Activated naive CD4-positive, alpha-beta T cell treated with anti-CD3 and anti-CD28 coated beads for 36 hours (primary cell): ENCODE results near the gene GHRHR. TPM values are rescaled to one million over a fixed set of nuclear protein-coding genes. Genes with fewer than 3 reads are reported as not detected.

ENCODE experiments used
- CTCF ChIA-PET: fragments of 350-600 bp; sonication (Branson Sonifier 250); formaldehyde crosslinking; loops from one replicate; lab custom pipeline; 2021; ENCODE audit warnings: antibody characterized with exemption; lab: Charles Lee
- DNase-seq: peaks from one replicate; pipeline ENCODE4 v3.0.0-alpha.2; 2020
- H3K27ac Mint-ChIP-seq: one replicate; pipeline ENCODE4 v1.8.0; 2021; ENCODE audit warnings: mild to moderate bottlenecking, mixed read lengths
- H3K27me3 Mint-ChIP-seq: one replicate; pipeline ENCODE4 v1.8.0; 2021; ENCODE audit warnings: low read depth, mixed read lengths
- H3K36me3 Mint-ChIP-seq: one replicate; pipeline ENCODE4 v1.8.0; 2021; ENCODE audit warnings: low read depth, mixed read lengths
- H3K4me1 Mint-ChIP-seq: one replicate; pipeline ENCODE4 v1.8.0; 2021; ENCODE audit warnings: low read depth, mixed read lengths
- H3K4me3 Mint-ChIP-seq: one replicate; pipeline ENCODE4 v1.8.0; 2021; ENCODE audit warnings: mild to moderate bottlenecking, moderate library complexity, mixed read lengths
- H3K9me3 Mint-ChIP-seq: one replicate; pipeline ENCODE4 v1.8.0; 2021; ENCODE audit warnings: mixed read lengths
- intact Hi-C: fragments of 100-400 bp; cut with micrococcal nuclease; formaldehyde crosslinking; loops from one replicate; pipeline ENCODE4 v1.15.1; 2023
- total RNA-seq, 2 experiments: library from RNA; stranded (reverse); gene quantifications; one replicate each; pipeline ENCODE4 v1.2.3, GENCODE V29; 2021

The GHRHR gene
- total RNA-seq, 2 experiments from 2014 or later, result not detected

DNA sequence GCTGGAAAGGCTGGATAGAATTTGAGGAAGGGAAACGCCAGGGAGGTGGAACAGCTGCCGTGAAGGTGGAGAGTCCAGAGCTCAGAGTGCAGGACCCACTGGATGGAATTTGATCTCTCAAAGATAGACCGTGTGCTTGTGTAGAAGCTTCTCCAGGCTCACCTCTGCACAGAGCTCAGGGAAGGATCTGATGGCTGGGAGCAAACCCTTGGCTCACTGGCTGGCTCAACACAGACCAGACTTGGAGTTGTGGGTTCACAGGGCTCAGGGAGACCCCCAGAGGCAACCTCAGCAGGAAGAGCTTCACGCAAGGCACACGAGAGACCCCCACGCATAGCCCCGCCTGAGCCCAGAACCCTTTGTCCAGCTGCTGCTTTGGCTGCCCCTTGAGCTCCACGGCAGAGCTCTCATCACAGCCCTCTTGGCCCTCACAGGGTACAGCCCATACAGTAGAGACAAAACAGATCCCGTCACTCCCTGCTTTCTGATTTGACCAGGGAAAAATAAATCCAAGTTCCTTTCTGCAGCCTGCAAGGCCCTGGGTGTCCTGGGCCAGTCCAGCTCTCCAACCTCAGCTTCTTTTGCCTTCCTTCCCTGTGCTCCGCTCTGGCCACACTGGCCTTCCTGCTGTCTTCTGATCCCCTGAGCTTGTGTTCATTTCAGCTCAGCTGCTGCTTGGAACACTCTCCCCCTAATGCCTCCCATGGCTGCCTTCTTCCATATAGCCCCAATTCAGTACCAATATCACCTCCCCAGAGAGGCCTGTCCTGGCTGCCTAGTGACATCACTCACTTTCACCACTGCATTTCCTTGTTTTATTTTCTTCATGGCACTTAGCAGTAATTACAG, 26.3 kb downstream of the GHRHR start:
- no peak for DNase-seq
- no peaks in the 10 kb centered on the region for H3K36me3 Mint-ChIP-seq
- peaks cover 16% of the 10 kb centered on the region for H3K27me3 Mint-ChIP-seq
- H3K27ac Mint-ChIP-seq, result no peak overlapping the region
- intact Hi-C loops, result no loop called here
- H3K4me3 Mint-ChIP-seq, result no peak overlapping the region
- CTCF ChIA-PET, result interaction anchor here (0.8 to 2.2 kb wide), 3 partner anchors 30 to 133 kb away, joined by 3 to 7 read pairs (median 3); no protein-coding TSS in a partner anchor
- no peaks in the 10 kb centered on the region for H3K9me3 Mint-ChIP-seq
- no peaks in the 10 kb centered on the region for H3K4me1 Mint-ChIP-seq

DNA sequence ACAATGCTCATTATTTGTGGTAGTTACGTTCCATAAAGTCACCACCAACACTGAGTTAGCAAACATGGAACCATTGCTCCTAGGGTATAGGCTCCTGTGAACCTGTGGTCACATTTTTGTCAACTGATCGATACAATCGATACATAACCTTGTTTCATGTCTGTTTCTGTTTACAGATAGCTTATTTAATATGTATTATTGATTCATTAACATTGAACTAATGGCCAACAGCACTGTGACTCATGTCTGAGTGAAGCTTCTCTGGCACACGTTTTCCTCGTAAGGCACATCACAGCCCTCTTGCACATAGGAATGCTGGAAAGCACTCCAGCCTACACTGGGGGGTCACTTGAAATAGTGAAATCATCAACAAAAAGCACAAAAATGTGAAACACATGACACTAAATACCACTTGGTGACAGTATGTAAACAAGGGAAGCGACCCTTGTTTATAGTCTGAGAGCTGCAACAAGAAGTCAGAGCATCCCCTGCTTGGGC, 27.0 kb downstream of the GHRHR start:
- Mint-ChIP-seq H3K9me3 (no peaks in the 10 kb centered on the region), H3K36me3 (no peaks in the 10 kb centered on the region), H3K4me1 (no peaks in the 10 kb centered on the region), H3K27me3 (peaks cover 12% of the 10 kb centered on the region), H3K4me3 (no peak overlapping the region), H3K27ac (no peak overlapping the region)
- no peak for DNase-seq
- CTCF ChIA-PET, result interaction anchor here (2.2 kb wide), 1 partner anchor 132 kb away, joined by 7 read pairs; no protein-coding TSS in a partner anchor
- intact Hi-C loops, result no loop called here

DNA sequence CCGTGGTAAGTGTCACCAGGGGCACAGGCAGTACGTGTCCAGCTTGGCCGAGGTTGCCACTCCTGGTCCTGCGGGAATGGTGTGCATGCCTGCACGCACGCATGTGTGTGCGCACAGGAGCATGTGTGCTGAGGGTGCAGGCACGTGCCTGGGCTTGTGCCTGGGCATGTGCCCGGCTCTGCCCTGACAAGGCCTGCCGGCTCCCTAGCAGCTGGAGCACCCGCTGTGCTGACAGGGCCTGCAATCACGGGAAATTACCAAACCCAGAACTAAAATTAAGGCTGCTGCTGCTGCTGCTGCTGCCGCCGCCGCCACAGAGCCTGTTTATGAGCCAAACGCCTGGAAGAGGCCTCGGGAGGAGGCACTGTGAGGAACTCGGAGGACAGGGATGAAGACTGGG, 28.7 kb downstream of the GHRHR start:
- DNase-seq, result no peak
- no peaks in the 10 kb centered on the region for H3K9me3 Mint-ChIP-seq
- H3K4me3 Mint-ChIP-seq, result no peak overlapping the region
- no peaks in the 10 kb centered on the region for H3K27me3 Mint-ChIP-seq
- intact Hi-C loops, result no loop called here
- no peak overlapping the region for H3K27ac Mint-ChIP-seq
- H3K36me3 Mint-ChIP-seq, result no peaks in the 10 kb centered on the region
- CTCF ChIA-PET, result no interaction called here
- no peaks in the 10 kb centered on the region for H3K4me1 Mint-ChIP-seq

DNA sequence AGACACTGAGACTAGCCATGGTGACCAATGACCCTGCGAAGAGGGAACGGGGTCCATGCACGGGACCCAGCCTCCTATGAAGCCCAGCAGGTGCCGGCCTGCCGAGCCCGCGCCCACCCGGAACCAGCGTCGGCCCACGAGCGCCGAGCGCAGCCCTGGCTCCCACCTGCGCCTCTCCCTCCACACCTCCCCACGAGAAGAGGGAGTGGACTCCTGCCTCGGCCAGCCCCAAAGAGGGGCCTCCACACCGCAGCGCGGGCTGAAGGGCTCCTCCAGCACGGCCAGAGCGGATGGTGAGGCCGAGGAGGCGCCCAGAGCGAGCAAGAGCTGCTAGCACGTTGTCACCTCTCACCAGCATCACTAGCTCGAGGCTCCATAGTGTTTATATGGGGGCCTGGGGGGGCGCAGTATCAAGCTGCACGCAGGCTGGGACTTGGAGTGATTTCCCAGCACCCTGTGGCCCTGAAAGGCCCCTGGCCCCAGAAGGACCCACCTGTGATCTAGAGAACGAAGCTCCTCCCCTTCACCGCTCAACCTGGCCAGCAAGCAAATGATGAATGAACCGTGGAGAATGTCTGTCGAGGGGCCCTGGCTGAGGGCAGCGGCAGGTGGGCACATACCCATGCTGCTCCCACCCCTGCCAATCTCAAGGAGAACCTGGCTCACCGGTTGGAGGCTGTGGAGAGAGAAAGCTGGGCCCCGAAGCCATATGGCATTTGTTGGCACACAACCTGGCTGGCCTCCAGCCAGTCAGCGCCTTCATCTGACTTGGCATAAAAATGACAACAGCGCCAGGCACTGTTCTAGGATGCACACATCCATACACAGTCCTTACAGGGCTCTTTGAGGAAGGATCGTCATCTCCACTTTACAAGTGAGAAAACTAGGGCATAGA, 30.7 kb downstream of the GHRHR start:
- no peaks in the 10 kb centered on the region for H3K4me1 Mint-ChIP-seq
- no peaks in the 10 kb centered on the region for H3K36me3 Mint-ChIP-seq
- CTCF ChIA-PET, result interaction anchor here (1.9 kb wide), 1 partner anchor 11 kb away, joined by 6 read pairs; no protein-coding TSS in a partner anchor
- no peak overlapping the region for H3K4me3 Mint-ChIP-seq
- no peak for DNase-seq
- no peaks in the 10 kb centered on the region for H3K27me3 Mint-ChIP-seq
- intact Hi-C loops, result no loop called here
- no peaks in the 10 kb centered on the region for H3K9me3 Mint-ChIP-seq
- H3K27ac Mint-ChIP-seq, result no peak overlapping the region

DNA sequence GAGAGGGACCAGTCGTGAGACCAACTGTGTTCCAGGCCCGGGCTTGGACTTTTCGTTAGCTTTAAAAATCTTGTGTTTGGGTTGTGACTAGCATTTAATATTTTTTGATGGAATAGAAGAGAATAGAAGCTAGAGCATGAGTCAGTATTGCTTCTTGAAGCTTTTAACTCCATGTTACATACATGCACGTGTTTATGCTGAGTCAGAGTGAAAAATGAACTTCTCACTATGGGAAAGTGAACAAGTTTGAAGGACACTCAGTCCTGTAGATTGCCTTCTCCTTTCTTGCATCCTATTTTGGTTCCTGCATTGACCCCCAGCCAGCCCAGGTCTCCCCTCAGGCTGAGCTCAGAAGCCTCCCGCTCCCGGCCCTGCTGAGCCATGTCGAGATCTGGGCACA, 31.8 kb downstream of the GHRHR start:
- DNase-seq, result no peak
- Mint-ChIP-seq H3K27ac (no peak overlapping the region), H3K9me3 (no peaks in the 10 kb centered on the region), H3K4me1 (no peaks in the 10 kb centered on the region), H3K4me3 (no peak overlapping the region), H3K36me3 (no peaks in the 10 kb centered on the region), H3K27me3 (no peaks in the 10 kb centered on the region)
- CTCF ChIA-PET, result no interaction called here
- intact Hi-C loops, result no loop called here

DNA sequence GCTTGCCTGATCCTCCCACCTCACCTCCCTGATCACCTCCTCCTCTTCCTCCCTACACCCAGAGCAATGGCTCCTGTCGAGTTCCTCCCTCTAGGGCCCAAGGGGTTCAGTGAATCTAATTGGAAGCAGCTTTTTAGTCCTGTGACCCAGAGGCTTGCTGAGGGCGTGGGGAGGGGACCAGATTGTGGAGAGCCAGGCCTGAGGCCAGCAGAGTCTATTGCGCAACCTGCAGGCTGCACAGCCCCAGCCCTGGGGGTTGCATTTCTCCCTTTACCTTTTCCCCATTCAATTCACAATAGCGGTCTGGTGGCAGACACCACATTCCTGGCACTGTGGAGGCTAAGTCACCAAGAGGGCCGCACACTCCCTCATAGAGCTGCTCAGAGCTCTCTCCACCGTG, 32.5 kb downstream of the GHRHR start:
- H3K4me1 Mint-ChIP-seq, result no peaks in the 10 kb centered on the region
- no peaks in the 10 kb centered on the region for H3K36me3 Mint-ChIP-seq
- no peak overlapping the region for H3K4me3 Mint-ChIP-seq
- CTCF ChIA-PET, result no interaction called here
- no peaks in the 10 kb centered on the region for H3K9me3 Mint-ChIP-seq
- intact Hi-C loops, result no loop called here
- DNase-seq, result no peak
- no peaks in the 10 kb centered on the region for H3K27me3 Mint-ChIP-seq
- no peak overlapping the region for H3K27ac Mint-ChIP-seq

DNA sequence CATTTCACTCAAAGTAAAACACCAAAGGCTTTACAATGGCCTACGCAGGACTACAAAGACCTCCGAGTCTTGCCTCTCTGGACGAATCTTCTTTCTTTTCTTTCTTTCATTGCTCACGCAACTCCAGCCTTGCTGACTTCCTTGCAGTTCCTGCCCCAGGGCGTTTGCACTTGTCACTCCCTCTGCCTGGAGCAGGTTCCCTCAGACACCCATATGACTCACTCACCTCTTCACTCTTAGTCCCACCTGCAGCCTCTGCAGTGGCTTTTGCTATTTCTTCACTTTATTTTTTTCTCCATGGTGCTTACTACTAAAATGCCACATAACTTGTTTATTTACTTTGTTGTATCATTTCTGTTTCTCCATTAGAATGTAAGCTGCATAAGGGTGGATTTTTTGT, 33.1 kb downstream of the GHRHR start:
- Mint-ChIP-seq H3K36me3 (no peaks in the 10 kb centered on the region), H3K27ac (no peak overlapping the region), H3K9me3 (no peaks in the 10 kb centered on the region), H3K4me3 (no peak overlapping the region), H3K4me1 (no peaks in the 10 kb centered on the region), H3K27me3 (no peaks in the 10 kb centered on the region)
- CTCF ChIA-PET, result interaction anchor here (0.6 to 1.2 kb wide), 3 partner anchors 58 to 194 kb away, joined by 3 to 5 read pairs (median 3); no protein-coding TSS in a partner anchor
- intact Hi-C loops, result no loop called here
- no peak for DNase-seq

DNA sequence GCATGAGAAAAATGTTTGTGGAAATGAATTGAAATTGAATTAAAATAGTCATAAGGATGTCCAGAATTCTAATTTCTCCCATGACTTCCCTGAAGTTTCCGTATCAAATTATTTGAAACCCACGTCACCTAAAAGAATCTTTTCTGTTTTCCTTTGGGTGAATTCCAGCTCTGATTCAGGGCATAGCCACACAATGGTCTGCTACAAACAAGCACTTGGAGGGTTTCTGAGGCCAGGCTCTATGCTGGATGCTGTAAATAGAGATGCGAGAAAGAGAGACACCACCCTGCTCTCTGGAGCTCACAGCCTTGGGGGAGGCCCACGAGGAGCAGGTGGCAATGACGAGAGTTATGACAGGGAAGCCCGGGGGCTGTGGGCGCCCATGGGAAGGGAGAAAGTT, 33.6 kb downstream of the GHRHR start:
- Mint-ChIP-seq H3K27me3 (no peaks in the 10 kb centered on the region), H3K27ac (no peak overlapping the region), H3K4me1 (no peaks in the 10 kb centered on the region), H3K9me3 (no peaks in the 10 kb centered on the region), H3K4me3 (no peak overlapping the region), H3K36me3 (no peaks in the 10 kb centered on the region)
- CTCF ChIA-PET, result interaction anchor here (0.6 to 1.2 kb wide), 3 partner anchors 59 to 194 kb away, joined by 3 to 5 read pairs (median 3); no protein-coding TSS in a partner anchor
- intact Hi-C loops, result no loop called here
- no peak for DNase-seq

DNA sequence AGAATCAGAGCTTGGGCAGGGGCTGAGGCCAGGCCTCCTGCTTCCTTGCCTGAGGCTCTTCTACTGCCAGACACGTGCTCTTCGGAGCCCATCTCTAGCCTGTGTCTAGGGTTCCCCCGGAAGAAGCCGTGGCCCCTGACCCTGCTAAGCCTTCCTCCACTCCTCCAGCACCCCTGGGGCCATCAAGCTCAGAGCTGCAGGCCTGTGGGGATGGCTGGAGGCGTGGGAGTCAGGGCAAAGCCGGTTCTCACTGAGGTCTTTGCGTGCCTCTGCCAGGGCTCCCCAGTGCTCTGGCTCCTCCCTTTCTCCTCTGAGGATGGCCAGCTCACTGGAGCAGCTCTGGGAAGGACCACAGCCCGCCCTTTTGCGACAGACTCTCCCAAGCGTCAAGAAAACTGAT, 34.4 kb downstream of the GHRHR start:
- CTCF ChIA-PET, result interaction anchor here (1.2 kb wide), 1 partner anchor 60 kb away, joined by 5 read pairs; no protein-coding TSS in a partner anchor
- Mint-ChIP-seq H3K36me3 (no peaks in the 10 kb centered on the region), H3K4me1 (no peaks in the 10 kb centered on the region), H3K27ac (no peak overlapping the region), H3K9me3 (no peaks in the 10 kb centered on the region), H3K4me3 (no peak overlapping the region), H3K27me3 (no peaks in the 10 kb centered on the region)
- DNase-seq, result no peak
- intact Hi-C loops, result no loop called here

DNA sequence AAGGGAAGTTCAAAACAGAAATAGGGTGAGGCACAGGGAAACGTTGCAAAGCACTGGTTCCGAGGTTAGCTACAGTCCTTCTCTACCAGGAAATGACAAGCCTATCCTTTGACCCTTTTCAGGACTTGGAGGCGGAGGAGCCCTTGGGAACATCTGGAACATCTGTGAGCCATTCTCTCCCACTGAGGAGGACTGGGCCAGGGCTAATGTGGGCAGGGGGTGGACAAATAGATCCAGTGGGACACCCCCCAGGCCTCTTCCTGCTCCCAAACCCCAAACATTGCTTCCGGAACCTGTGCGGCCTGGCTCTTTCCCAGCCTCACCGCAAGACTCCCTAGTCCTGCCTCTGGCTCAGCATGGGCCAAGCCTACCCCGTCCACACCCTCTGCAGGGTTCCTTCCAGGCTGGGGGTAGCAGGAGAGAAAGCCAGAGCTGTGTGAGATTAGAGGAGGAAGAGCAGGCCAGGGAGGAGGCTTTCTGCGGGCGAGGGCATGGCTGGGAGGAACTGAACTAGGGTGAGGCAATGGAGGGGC, 36.5 kb downstream of the GHRHR start:
- Mint-ChIP-seq H3K4me3 (no peak overlapping the region), H3K27me3 (no peaks in the 10 kb centered on the region), H3K27ac (no peak overlapping the region), H3K36me3 (no peaks in the 10 kb centered on the region), H3K4me1 (no peaks in the 10 kb centered on the region), H3K9me3 (no peaks in the 10 kb centered on the region)
- intact Hi-C loops, result no loop called here
- no peak for DNase-seq
- CTCF ChIA-PET, result no interaction called here

DNA sequence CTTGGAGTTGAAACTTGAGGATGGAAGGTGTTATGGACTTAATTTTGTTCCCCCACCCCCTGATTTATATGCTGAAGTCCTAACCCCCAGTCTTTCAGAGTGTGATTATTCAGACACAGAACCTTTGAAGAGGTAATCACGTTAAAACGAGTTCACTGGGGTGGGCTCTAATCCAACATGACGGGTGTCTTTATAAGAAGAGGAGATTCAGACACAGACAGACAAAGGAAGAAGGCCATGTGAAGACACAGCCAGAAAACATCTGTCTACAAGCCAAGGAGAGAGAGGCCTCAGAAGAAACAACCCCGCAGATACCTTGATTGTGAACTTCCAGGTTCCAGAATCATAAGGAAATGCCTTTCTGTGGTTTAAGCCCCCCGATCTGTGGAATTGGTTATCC, 37.0 kb downstream of the GHRHR start:
- no peaks in the 10 kb centered on the region for H3K9me3 Mint-ChIP-seq
- H3K27ac Mint-ChIP-seq, result no peak overlapping the region
- H3K4me1 Mint-ChIP-seq, result no peaks in the 10 kb centered on the region
- CTCF ChIA-PET, result no interaction called here
- DNase-seq, result no peak
- H3K27me3 Mint-ChIP-seq, result no peaks in the 10 kb centered on the region
- intact Hi-C loops, result no loop called here
- no peak overlapping the region for H3K4me3 Mint-ChIP-seq
- H3K36me3 Mint-ChIP-seq, result no peaks in the 10 kb centered on the region

DNA sequence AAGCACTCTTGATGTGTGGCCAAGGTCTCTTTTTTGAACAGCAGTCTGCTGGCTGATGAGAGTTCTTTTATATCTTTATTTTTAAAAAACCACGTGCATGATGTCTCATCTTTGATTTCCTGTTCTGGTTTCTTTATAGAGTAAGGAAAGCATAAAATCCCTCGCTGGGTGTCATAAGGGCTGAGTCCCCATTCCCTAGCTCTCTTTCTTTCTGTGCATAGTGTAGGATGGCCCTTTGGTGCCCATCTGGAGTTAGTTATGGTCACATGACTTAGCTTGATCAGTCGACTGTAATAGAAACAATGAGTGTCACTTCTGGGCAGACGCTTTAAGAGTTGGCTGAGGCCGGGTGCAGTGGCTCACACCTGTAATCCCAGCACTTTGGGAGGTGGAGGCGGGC, 38.5 kb downstream of the GHRHR start:
- no peaks in the 10 kb centered on the region for H3K4me1 Mint-ChIP-seq
- no peak for DNase-seq
- no peak overlapping the region for H3K4me3 Mint-ChIP-seq
- peaks cover 2% of the 10 kb centered on the region for H3K27me3 Mint-ChIP-seq
- H3K27ac Mint-ChIP-seq, result no peak overlapping the region
- intact Hi-C loops, result no loop called here
- H3K9me3 Mint-ChIP-seq, result no peaks in the 10 kb centered on the region
- CTCF ChIA-PET, result no interaction called here
- H3K36me3 Mint-ChIP-seq, result no peaks in the 10 kb centered on the region
